ENCODE results near the gene HOXB6.

HOXB6 gene

GRCh38 chr17:48604770-48605329 is at the start of gene HOXB6:
TSS of gene HOXB6 (minus strand) at chr17:48604986. CDS start at chr17:48598150, 6,836 bp downstream.
- DNase-seq = no peak

GRCh38 chr17:48649741-48650140 is 45.0 kb upstream of the HOXB6 start:
- DNase-seq = no peak

GRCh38 chr17:48647963-48648245 is 43.1 kb upstream of the HOXB6 start:
- DNase-seq = no peak

GRCh38 chr17:48647103-48647962 is 42.5 kb upstream of the HOXB6 start:
- DNase-seq = peak; percentile 35

GRCh38 chr17:48646183-48647102 is 41.7 kb upstream of the HOXB6 start:
- DNase-seq = no peak

GRCh38 chr17:48645639-48646182 is 40.9 kb upstream of the HOXB6 start:
- DNase-seq = no peak

GRCh38 chr17:48644910-48645557 is 40.2 kb upstream of the HOXB6 start:
- no peak for DNase-seq

- DNase-seq = no peak
Measured at GRCh38 chr17:48644159-48644558, 39.4 kb upstream of the HOXB6 start.

- no peak for DNase-seq
Measured at GRCh38 chr17:48643697-48644012, 38.9 kb upstream of the HOXB6 start.

- no peak for DNase-seq
Measured at GRCh38 chr17:48642843-48643696, 38.3 kb upstream of the HOXB6 start.

- DNase-seq = no peak
Measured at GRCh38 chr17:48642059-48642842, 37.5 kb upstream of the HOXB6 start.

GRCh38 chr17:48641541-48642058 is 36.8 kb upstream of the HOXB6 start:
- DNase-seq = no peak

GRCh38 chr17:48640858-48641180 is 36.0 kb upstream of the HOXB6 start:
- DNase-seq = no peak

- no peak for DNase-seq
Measured at GRCh38 chr17:48639982-48640857, 35.4 kb upstream of the HOXB6 start.

GRCh38 chr17:48639136-48639535 is 34.4 kb upstream of the HOXB6 start:
- no peak for DNase-seq

- no peak for DNase-seq
Measured at GRCh38 chr17:48637323-48638260, 32.8 kb upstream of the HOXB6 start.

- peak; percentile 70 for DNase-seq
Measured at GRCh38 chr17:48636177-48637018, 31.6 kb upstream of the HOXB6 start.
